WTC11 (cell line): ENCODE data around the gene CYTH3. TPM values are rescaled to one million over a fixed set of nuclear protein-coding genes. Genes with fewer than 3 reads are reported as not detected.

ENCODE experiments used
- ATAC-seq: fragments of 200-7000 bp; cut with Tn5 transposase; 2 replicates; pipeline ENCODE4 v1.10.0; 2021; ENCODE audit warnings: mild to moderate bottlenecking, moderate library complexity
- CTCF ChIA-PET: fragments of 300-600 bp; sonication (Branson Sonifier 250); formaldehyde crosslinking; loops from one replicate; lab custom pipeline; 2021; ENCODE audit warnings: antibody characterized with exemption; lab: Charles Lee
- POLR2A ChIA-PET: fragments of 350-600 bp; sonication (Branson Sonifier 250); formaldehyde crosslinking; loops from one replicate; lab custom pipeline; 2021; ENCODE audit warnings: antibody characterized with exemption; lab: Charles Lee
- DNase-seq: peaks from one replicate; pipeline ENCODE4 v3.0.0; 2021; ENCODE audit warnings: low spot score
- H3K27ac Mint-ChIP-seq: 2 replicates; pipeline ENCODE4 v1.8.0; 2021; ENCODE audit warnings: mixed read lengths
- H3K27me3 Mint-ChIP-seq: 2 replicates; pipeline ENCODE4 v1.8.0; 2021; ENCODE audit warnings: low read depth, mild to moderate bottlenecking, moderate library complexity, mixed read lengths
- H3K36me3 Mint-ChIP-seq: 2 replicates; pipeline ENCODE4 v1.8.0; 2021; ENCODE audit warnings: mixed read lengths
- H3K4me1 Mint-ChIP-seq: 2 replicates; pipeline ENCODE4 v1.8.0; 2022; ENCODE audit warnings: mixed read lengths
- H3K4me3 Mint-ChIP-seq: 2 replicates; pipeline ENCODE4 v1.8.0; 2021; ENCODE audit warnings: mild to moderate bottlenecking, moderate library complexity, mixed read lengths
- H3K9me3 Mint-ChIP-seq: 2 replicates; pipeline ENCODE4 v1.8.0; 2021; ENCODE audit warnings: mixed read lengths
- AR ChIP-seq: fragments of 250-450 bp; sonication (Bioruptor Pico); IDR thresholded peaks from 2 replicates; pipeline ENCODE4 v1.9.0; 2021; ENCODE audit warnings: mild to moderate bottlenecking
- ATF2 ChIP-seq: sonication (generic); formaldehyde crosslinking; IDR thresholded peaks from 2 replicates; pipeline ENCODE4 v1.8.1; 2022; ENCODE audit warnings: low read depth, missing genetic modification reagents, borderline replicate concordance
- ATF6 ChIP-seq: sonication (generic); formaldehyde crosslinking; IDR thresholded peaks from 2 replicates; pipeline ENCODE4 v1.8.1; 2023; ENCODE audit warnings: mild to moderate bottlenecking, missing genetic modification reagents
- ELF4 ChIP-seq: sonication (generic); formaldehyde crosslinking; IDR thresholded peaks from 2 replicates; pipeline ENCODE4 v1.8.1; 2022; ENCODE audit warnings: low read depth, mild to moderate bottlenecking, moderate library complexity, missing genetic modification reagents
- EMX1 ChIP-seq: fragments of 250-450 bp; sonication (Bioruptor Pico); IDR thresholded peaks from 2 replicates; pipeline ENCODE4 v1.8.0; 2021; ENCODE audit warnings: mild to moderate bottlenecking
- HMGXB4 ChIP-seq: sonication (generic); formaldehyde crosslinking; IDR thresholded peaks from 2 replicates; pipeline ENCODE4 v1.8.1; 2023; ENCODE audit warnings: mild to moderate bottlenecking, moderate library complexity, missing genetic modification reagents
- NR3C1 ChIP-seq: sonication (generic); formaldehyde crosslinking; conservative IDR thresholded peaks from 2 replicates; pipeline ENCODE4 v1.8.1; 2023; ENCODE audit warnings: low read depth, mild to moderate bottlenecking, missing genetic modification reagents
- PRDM15 ChIP-seq: sonication (generic); formaldehyde crosslinking; IDR thresholded peaks from 2 replicates; pipeline ENCODE4 v1.8.0; 2022; ENCODE audit warnings: missing genetic modification reagents
- ZBTB21 ChIP-seq: sonication (generic); formaldehyde crosslinking; IDR thresholded peaks from 2 replicates; pipeline ENCODE4 v1.8.1; 2023; ENCODE audit warnings: mild to moderate bottlenecking, missing genetic modification reagents, borderline replicate concordance
- ZNF219 ChIP-seq: sonication (generic); formaldehyde crosslinking; IDR thresholded peaks from 2 replicates; pipeline ENCODE4 v1.8.0; 2023; ENCODE audit warnings: missing genetic modification reagents, mild to moderate bottlenecking, borderline replicate concordance
- ZNF396 ChIP-seq: fragments of 250-450 bp; sonication (Bioruptor Pico); IDR thresholded peaks from 2 replicates; pipeline ENCODE4 v1.8.0; 2021; ENCODE audit warnings: mild to moderate bottlenecking, moderate library complexity, borderline replicate concordance
- ZNF532 ChIP-seq: fragments of 250-450 bp; sonication (Bioruptor Pico); IDR thresholded peaks from 2 replicates; pipeline ENCODE4 v1.9.0; 2021; ENCODE audit warnings: mild to moderate bottlenecking, borderline replicate concordance
- ZNF671 ChIP-seq: fragments of 250-450 bp; sonication (Bioruptor Pico); IDR thresholded peaks from 2 replicates; pipeline ENCODE4 v1.8.0; 2021; ENCODE audit warnings: mild to moderate bottlenecking
- total RNA-seq: library from RNA; stranded (reverse); gene quantifications from 3 replicates; pipeline ENCODE4 v1.2.3, GENCODE V29; 2021

Gene CYTH3
- total RNA-seq, 1 experiment from 2014 or later, result 13.2 TPM

GRCh38 chr7:6259257-6259656, 13.2 kb downstream of the CYTH3 start:
- Mint-ChIP-seq H3K9me3 (no peaks in the 10 kb centered on the region), H3K27me3 (no peaks in the 10 kb centered on the region), H3K36me3 (no peaks in the 10 kb centered on the region), H3K27ac (no peak overlapping the region), H3K4me3 (no peak overlapping the region), H3K4me1 (peaks cover 45% of the 10 kb centered on the region)
- ChIA-PET CTCF (no interaction called here), POLR2A (no interaction called here)
- no peak for DNase-seq
- ATAC-seq, result no peak
- TF ChIP-seq HMGXB4 (CRISPR knock-in tag) (no peak), PRDM15 (no peak), ELF4 (no peak)

GRCh38 chr7:6258440-6259182, 13.8 kb downstream of the CYTH3 start:
- no peaks in the 10 kb centered on the region for H3K27me3 Mint-ChIP-seq
- no peak overlapping the region for H3K4me3 Mint-ChIP-seq
- ATAC-seq (no peak), DNase-seq (no peak)
- POLR2A ChIA-PET, result no interaction called here
- peak overlapping the region; percentile 21; the same call in 1 of the 2 replicates for H3K27ac Mint-ChIP-seq
- TF ChIP-seq AR, result no peak
- H3K4me1 Mint-ChIP-seq, result peaks cover 45% of the 10 kb centered on the region
- CTCF ChIA-PET, result interaction anchor here (0.7 kb wide), 1 partner anchor 39 kb away, joined by 3 read pairs; no protein-coding TSS in a partner anchor
- no peaks in the 10 kb centered on the region for H3K9me3 Mint-ChIP-seq
- H3K36me3 Mint-ChIP-seq, result no peaks in the 10 kb centered on the region

GRCh38 chr7:6257675-6258074, 14.7 kb downstream of the CYTH3 start:
- ChIA-PET CTCF (interaction anchor here (0.7 to 1.1 kb wide), 3 partner anchors 8 to 38 kb away, joined by 3 to 4 read pairs (median 3); no protein-coding TSS in a partner anchor), POLR2A (no interaction called here)
- Mint-ChIP-seq H3K27me3 (no peaks in the 10 kb centered on the region), H3K36me3 (no peaks in the 10 kb centered on the region)
- DNase-seq (no peak), ATAC-seq (peak; percentile 13; the same call in 1 of the 2 replicates)
- TF ChIP-seq ATF6 (CRISPR knock-in tag) (no peak), EMX1 (no peak), ATF2 (CRISPR knock-in tag) (no peak), ZNF671 (CRISPR knock-in tag) (no peak), ZBTB21 (no peak), ZNF219 (CRISPR knock-in tag) (no peak), ELF4 (no peak), ZNF532 (no peak), ZNF396 (CRISPR knock-in tag) (no peak), NR3C1 (CRISPR knock-in tag) (no peak)
- TF ChIP-seq, all 79 proteins: peak for 0
- H3K4me3 Mint-ChIP-seq, result no peak overlapping the region
- H3K4me1 Mint-ChIP-seq, result peaks cover 45% of the 10 kb centered on the region
- no peaks in the 10 kb centered on the region for H3K9me3 Mint-ChIP-seq
- peak overlapping the region; percentile 21; the same call in 1 of the 2 replicates for H3K27ac Mint-ChIP-seq
